PC-9 (cell line): ENCODE measurements around the gene NFKBIZ. TPM values are rescaled to one million over a fixed set of nuclear protein-coding genes. Genes with fewer than 3 reads are reported as not detected.

Experiments used
- BruUV-seq: library from RNA; stranded (reverse); fragments of 400-500 nt; replicated peaks from 2 replicates; lab custom pipeline; 2021; lab: Mats Ljungman, UMichigan
- CTCF ChIA-PET: fragments of 300-600 bp; sonication (Branson Sonifier 250); formaldehyde crosslinking; loops from one replicate; lab custom pipeline; 2022; ENCODE audit warnings: antibody characterized with exemption; lab: Charles Lee
- POLR2A ChIA-PET: fragments of 300-600 bp; sonication (Branson Sonifier 250); formaldehyde crosslinking; loops from one replicate; lab custom pipeline; 2022; ENCODE audit warnings: antibody characterized with exemption; ENCODE audit not compliant: unreplicated experiment; lab: Charles Lee
- DNase-seq, 2 experiments: peaks; one replicate each; pipeline versions ENCODE4 v3.0.0 to v3.0.0-alpha.2; 2015 to 2022; ENCODE audit warnings: mixed read lengths in 1 of 2
- H2AFZ ChIP-seq: fragments of 200-600 bp; sonication (generic); 2 replicates; pipeline ENCODE4 v1.8.1; 2017; ENCODE audit warnings: antibody characterized with exemption
- H3F3A ChIP-seq: fragments of 200-600 bp; sonication (generic); 2 replicates; pipeline ENCODE4 v1.8.1; 2017; ENCODE audit warnings: antibody characterized with exemption, mild to moderate bottlenecking, low read depth; ENCODE audit not compliant: insufficient read depth
- H3K27ac ChIP-seq: fragments of 200-600 bp; sonication (generic); 2 replicates; pipeline ENCODE4 v1.6.1; 2016; ENCODE audit warnings: mixed run types
- H3K27me3 ChIP-seq: fragments of 200-600 bp; sonication (generic); 2 replicates; pipeline ENCODE4 v1.6.1; 2016; ENCODE audit warnings: low read depth, mixed run types; ENCODE audit not compliant: insufficient read depth
- H3K36me3 ChIP-seq: fragments of 200-600 bp; sonication (generic); 2 replicates; pipeline ENCODE4 v1.6.1; 2016; ENCODE audit warnings: low read depth, mixed run types
- H3K4me1 ChIP-seq: fragments of 200-600 bp; sonication (generic); replicated peaks from 2 replicates; pipeline ENCODE4 v1.6.1; 2016; ENCODE audit warnings: mixed run types; ENCODE audit not compliant: insufficient read depth
- H3K4me2 ChIP-seq: fragments of 200-600 bp; sonication (generic); 2 replicates; pipeline ENCODE4 v1.6.1; 2017; ENCODE audit warnings: mixed run types
- H3K4me3 ChIP-seq: fragments of 200-600 bp; sonication (generic); 2 replicates; pipeline ENCODE4 v1.6.1; 2016; ENCODE audit warnings: mixed run types
- H3K79me2 ChIP-seq: fragments of 200-600 bp; sonication (generic); 2 replicates; pipeline ENCODE4 v1.6.1; 2017; ENCODE audit warnings: low read depth, mixed run types
- H3K9me2 ChIP-seq: fragments of 200-600 bp; sonication (generic); 2 replicates; pipeline ENCODE4 v1.8.1; 2017; ENCODE audit warnings: mild to moderate bottlenecking; ENCODE audit not compliant: insufficient read depth
- H3K9me3 ChIP-seq: fragments of 200-600 bp; sonication (generic); 2 replicates; pipeline ENCODE4 v1.8.1; 2016; ENCODE audit warnings: low read depth; ENCODE audit not compliant: insufficient read depth
- H4K20me1 ChIP-seq: fragments of 200-600 bp; sonication (generic); 2 replicates; pipeline ENCODE4 v1.8.1; 2017; ENCODE audit not compliant: insufficient read depth
- EZH2 ChIP-seq: fragments of 200-600 bp; sonication (generic); IDR thresholded peaks from 2 replicates; pipeline ENCODE4 v1.8.0; 2017; ENCODE audit warnings: antibody characterized with exemption, low read depth
- intact Hi-C: fragments of 100-400 bp; cut with micrococcal nuclease; formaldehyde crosslinking; loops from one replicate; pipeline ENCODE4 v1.10.0; 2022; ENCODE audit not compliant: unreplicated experiment
- total RNA-seq: library from RNA; stranded (reverse); gene quantifications from 2 replicates; pipeline ENCODE4 v1.2.3, GENCODE V29; 2021
- TF ChIP-seq, protein P1 (sequence below): fragments of 200-600 bp; sonication (generic); conservative IDR thresholded peaks from 2 replicates; pipeline ENCODE4 v1.6.1; 2017; ENCODE audit warnings: mixed run types, antibody characterized with exemption, mild to moderate bottlenecking, moderate library complexity

Gene NFKBIZ
- total RNA-seq, 1 experiment from 2014 or later: 44.9 TPM

DNA sequence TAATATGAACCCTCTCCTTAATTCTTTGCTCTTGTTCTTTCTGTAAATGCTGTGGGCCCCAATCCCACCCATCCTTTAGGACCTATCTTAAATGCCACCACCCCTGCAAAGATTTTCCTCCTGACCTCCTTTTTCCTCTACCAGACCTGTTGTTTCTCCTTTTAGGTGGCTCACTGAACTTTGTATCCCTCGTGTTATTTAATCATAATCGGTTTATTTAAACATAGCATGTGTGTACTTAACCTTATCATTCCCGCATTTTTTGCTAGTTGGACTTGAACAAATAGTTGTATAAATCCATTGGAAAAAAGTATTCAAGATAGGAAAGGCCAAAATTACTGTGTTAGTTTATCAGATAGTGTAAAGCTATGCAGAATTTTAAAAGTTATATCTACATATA, 988 bp upstream of the NFKBIZ start:
- peaks cover 22% of the 10 kb centered on the region for H3K36me3 ChIP-seq
- H3K9me2 ChIP-seq: peaks cover 4% of the 10 kb centered on the region; the same call in 1 of the 2 replicates
- ChIA-PET CTCF (no interaction called here), POLR2A (interaction anchor here (0.5 to 1.7 kb wide), 5 partner anchors 21 to 315 kb away, joined by 3 to 20 read pairs (median 10); no protein-coding TSS in a partner anchor)
- H3K9me3 ChIP-seq: no peaks in the 10 kb centered on the region
- DNase-seq: no peak
- H3K27ac ChIP-seq: peak overlapping the region; percentile 80
- peak overlapping the region; percentile 89 for H3K4me2 ChIP-seq
- peak overlapping the region; percentile 88 for H3K4me3 ChIP-seq
- no peak for TF ChIP-seq EZH2
- TF ChIP-seq, protein P1, sequence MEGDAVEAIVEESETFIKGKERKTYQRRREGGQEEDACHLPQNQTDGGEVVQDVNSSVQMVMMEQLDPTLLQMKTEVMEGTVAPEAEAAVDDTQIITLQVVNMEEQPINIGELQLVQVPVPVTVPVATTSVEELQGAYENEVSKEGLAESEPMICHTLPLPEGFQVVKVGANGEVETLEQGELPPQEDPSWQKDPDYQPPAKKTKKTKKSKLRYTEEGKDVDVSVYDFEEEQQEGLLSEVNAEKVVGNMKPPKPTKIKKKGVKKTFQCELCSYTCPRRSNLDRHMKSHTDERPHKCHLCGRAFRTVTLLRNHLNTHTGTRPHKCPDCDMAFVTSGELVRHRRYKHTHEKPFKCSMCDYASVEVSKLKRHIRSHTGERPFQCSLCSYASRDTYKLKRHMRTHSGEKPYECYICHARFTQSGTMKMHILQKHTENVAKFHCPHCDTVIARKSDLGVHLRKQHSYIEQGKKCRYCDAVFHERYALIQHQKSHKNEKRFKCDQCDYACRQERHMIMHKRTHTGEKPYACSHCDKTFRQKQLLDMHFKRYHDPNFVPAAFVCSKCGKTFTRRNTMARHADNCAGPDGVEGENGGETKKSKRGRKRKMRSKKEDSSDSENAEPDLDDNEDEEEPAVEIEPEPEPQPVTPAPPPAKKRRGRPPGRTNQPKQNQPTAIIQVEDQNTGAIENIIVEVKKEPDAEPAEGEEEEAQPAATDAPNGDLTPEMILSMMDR: no peak
- H3F3A ChIP-seq: peaks cover 14% of the 10 kb centered on the region
- peaks cover 24% of the 10 kb centered on the region for H3K4me1 ChIP-seq
- H3K27me3 ChIP-seq: no peaks in the 10 kb centered on the region
- peaks cover 34% of the 10 kb centered on the region for H3K79me2 ChIP-seq
- H2AFZ ChIP-seq: peak overlapping the region; percentile 78
- BruUV-seq: no TSS peak
- intact Hi-C loops: loop anchor here (5.0 kb wide), 1 partner anchor 171 kb away; the partner anchor contains the start of gene ZBTB11
- H4K20me1 ChIP-seq: peaks cover 10% of the 10 kb centered on the region; the same call in 1 of the 2 replicates

DNA sequence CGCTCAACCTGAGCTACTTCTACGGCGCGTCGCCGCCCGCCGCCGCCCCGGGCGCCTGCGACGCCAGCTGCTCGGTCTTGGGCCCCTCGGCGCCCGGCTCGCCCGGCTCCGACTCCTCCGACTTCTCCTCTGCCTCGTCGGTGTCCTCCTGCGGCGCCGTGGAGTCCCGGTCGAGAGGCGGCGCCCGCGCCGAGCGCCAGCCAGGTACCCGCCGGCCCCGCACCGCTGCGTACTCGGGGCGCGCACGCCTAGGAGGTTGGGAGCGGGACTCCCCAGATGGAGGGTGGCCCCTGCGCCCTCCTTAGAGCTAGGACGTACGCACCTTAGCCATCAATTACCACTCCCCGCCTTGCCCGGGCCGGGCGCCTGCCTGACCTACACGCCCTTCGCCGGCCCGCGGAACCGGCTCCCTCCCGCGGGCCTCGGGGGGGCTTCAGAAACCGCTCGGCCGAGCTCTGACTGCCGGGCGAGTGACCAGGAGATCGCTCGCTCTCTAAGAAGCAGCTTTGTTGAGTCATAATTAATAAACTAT, 466 bp downstream of the NFKBIZ start:
- no peaks in the 10 kb centered on the region for H3K27me3 ChIP-seq
- H3K4me2 ChIP-seq: peak overlapping the region; percentile 89
- no TSS peak for BruUV-seq
- intact Hi-C loops: loop anchor here (1.0 to 5.0 kb wide), 7 partner anchors 22 to 376 kb away; partner anchors contain the start of gene ZBTB11
- H3K79me2 ChIP-seq: peaks cover 34% of the 10 kb centered on the region
- POLR2A ChIA-PET: interaction anchor here (0.5 to 1.7 kb wide), 8 partner anchors 22 to 375 kb away, joined by 3 to 20 read pairs (median 5); no protein-coding TSS in a partner anchor
- H2AFZ ChIP-seq: peak overlapping the region; percentile 87
- CTCF ChIA-PET: interaction anchor here (0.5 kb wide), 1 partner anchor 101 kb away, joined by 6 read pairs; no protein-coding TSS in a partner anchor
- H4K20me1 ChIP-seq: peaks cover 10% of the 10 kb centered on the region; the same call in 1 of the 2 replicates
- peaks cover 4% of the 10 kb centered on the region; the same call in 1 of the 2 replicates for H3K9me2 ChIP-seq
- peak overlapping the region; percentile 80 for H3K27ac ChIP-seq
- H3K4me3 ChIP-seq: peak overlapping the region; percentile 88
- TF ChIP-seq, protein P1: peak; percentile 38; the same call in 1 of the 2 replicates
- no peak for TF ChIP-seq EZH2
- H3K36me3 ChIP-seq: peaks cover 36% of the 10 kb centered on the region
- peaks cover 24% of the 10 kb centered on the region for H3K4me1 ChIP-seq
- peaks cover 14% of the 10 kb centered on the region for H3F3A ChIP-seq
- no peaks in the 10 kb centered on the region for H3K9me3 ChIP-seq
- DNase-seq: peak; percentile 46 to 52

DNA sequence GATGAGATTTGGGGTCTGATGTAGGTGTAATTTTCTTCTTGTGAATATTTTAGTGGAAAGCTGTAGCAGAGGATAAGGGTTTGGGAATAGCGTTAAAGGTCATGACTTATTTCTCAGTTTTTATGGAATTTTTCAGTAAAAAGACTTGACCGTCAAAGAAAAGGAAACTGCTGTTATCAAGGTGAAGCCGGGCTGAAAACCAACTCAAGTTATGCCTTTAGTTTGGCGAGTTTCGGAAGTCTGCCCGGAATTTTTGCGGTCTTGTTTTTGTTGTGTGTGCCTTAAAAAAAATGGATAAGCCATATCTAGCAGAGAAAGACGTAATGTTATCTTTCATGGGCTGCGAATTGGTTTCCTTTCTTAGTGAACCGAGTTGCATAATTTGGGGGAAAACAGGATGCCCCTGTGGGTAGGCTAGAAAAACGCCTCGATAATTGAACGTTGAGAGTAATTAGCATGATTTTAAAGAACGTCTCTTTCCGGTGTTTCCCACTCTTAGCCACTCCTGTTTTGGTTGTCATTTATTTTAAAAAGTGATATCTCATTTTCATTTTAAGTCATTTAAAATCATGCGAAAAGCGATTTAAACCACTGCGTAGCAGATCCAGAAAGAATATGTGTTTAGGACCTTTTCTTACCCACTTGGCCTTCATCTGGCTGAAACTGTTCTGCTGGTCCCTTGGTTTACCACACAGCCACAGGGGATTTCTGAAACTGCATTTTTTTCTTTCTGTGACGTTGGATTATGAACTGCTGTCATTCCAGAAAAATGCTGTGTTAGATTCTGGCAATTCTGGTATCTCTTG, 1.1 kb downstream of the NFKBIZ start:
- Histone ChIP-seq H3K4me1 (peaks cover 24% of the 10 kb centered on the region), H3F3A (peaks cover 14% of the 10 kb centered on the region), H3K9me3 (no peaks in the 10 kb centered on the region), H3K36me3 (peaks cover 43% of the 10 kb centered on the region), H3K9me2 (peaks cover 4% of the 10 kb centered on the region; the same call in 1 of the 2 replicates), H3K27me3 (no peaks in the 10 kb centered on the region), H4K20me1 (peaks cover 10% of the 10 kb centered on the region; the same call in 1 of the 2 replicates), H3K4me2 (peak overlapping the region; percentile 89), H2AFZ (peak overlapping the region; percentile 87), H3K79me2 (peaks cover 34% of the 10 kb centered on the region), H3K4me3 (peak overlapping the region; percentile 88), H3K27ac (peak overlapping the region; percentile 80)
- DNase-seq: peak in 1 of 2 experiments; percentile 60
- BruUV-seq: TSS peak; percentile 54
- ChIA-PET POLR2A (interaction anchor here (0.6 to 0.9 kb wide), 2 partner anchors 347 to 365 kb away, joined by 5 read pairs; no protein-coding TSS in a partner anchor), CTCF (no interaction called here)
- TF ChIP-seq, protein P1: 0 out of 2 replicates have a peak, but pooled peaks have one; percentile 12
- no peak for TF ChIP-seq EZH2
- intact Hi-C loops: loop anchor here (5.0 kb wide), 1 partner anchor 227 kb away; no protein-coding TSS in a partner anchor
